ENCODE data around the gene SLC43A2.

SLC43A2 gene

GRCh38 chr17:1628856-1629503, 346 bp upstream of the SLC43A2 start:
- intact Hi-C loops (cut with DNase I): loop anchor here (5.0 kb wide), 1 partner anchor 52 kb away; no protein-coding TSS in a partner anchor
- DNase-seq: peak; percentile 94 to 99 (median 97)

DNA sequence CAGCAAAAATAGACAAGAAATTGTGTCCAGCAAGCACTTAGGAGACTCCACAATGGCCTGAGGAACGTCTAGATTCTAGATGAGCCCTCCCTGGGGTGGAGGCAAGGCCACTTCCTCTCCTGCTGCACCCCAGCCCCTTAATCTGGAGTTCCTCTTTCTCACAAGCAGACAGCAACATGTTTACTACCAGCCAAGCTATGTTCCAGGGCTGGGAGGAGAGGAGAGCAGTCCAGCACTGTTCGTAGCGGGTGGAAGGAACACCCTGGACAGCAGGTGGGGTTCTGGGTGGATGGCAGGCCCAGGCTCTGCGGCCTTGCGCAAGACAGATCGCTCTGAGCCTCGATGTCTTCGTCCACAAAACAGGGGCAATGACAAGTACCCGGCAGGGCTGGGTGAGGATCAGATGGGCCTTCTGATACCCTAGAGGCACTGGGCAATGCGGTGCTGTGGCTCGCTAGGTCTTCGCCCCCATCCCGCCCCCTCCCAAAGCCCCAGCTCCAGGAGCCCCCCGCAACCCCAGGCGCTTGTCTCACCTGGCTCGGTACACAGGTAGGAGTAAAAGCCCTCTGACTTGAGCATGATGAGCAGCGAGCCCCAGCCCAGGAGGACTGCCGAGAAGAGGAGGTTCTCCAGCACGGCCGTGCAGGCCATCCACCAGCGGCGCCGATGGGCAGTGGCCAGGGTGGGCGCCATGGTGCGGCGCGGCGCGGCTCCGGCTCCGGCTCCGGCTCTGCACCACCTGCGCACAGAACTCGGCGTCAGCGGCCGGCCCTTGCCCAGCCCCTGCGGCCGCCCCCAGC, 1.3 kb downstream of the SLC43A2 start:
- intact Hi-C loops (cut with DNase I): loop anchor here (5.0 kb wide), 1 partner anchor 50 kb away; no protein-coding TSS in a partner anchor
- DNase-seq: peak in 13 of 42 donors; percentile 17 to 61 (median 38)

GRCh38 chr17:1626333-1626732, 2.3 kb downstream of the SLC43A2 start:
- intact Hi-C loops (cut with DNase I): loop anchor here (5.0 kb wide), 1 partner anchor 49 kb away; no protein-coding TSS in a partner anchor
- DNase-seq: no peak

DNA sequence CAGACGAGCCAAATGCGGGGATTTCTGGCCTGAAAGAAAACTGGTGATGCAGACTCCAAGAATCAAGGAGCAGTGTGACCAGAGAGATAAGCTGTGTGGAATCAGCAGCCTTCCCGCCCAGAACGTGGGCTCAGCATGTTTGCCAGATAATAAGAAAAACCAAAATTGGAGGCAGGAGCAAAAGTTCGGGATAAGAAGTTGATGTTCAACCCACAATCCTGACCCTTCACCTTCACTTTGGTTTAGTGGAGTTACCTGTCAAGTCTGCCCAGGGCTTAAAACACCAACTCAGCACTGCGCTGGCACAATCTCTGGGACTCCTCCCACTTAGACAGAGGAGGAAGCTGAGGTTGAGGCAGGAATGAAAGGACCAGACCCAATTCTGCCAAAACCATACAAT, 3.1 kb downstream of the SLC43A2 start:
- DNase-seq: no peak
- intact Hi-C loops (cut with DNase I): loop anchor here (5.0 kb wide), 1 partner anchor 48 kb away; no protein-coding TSS in a partner anchor

DNA sequence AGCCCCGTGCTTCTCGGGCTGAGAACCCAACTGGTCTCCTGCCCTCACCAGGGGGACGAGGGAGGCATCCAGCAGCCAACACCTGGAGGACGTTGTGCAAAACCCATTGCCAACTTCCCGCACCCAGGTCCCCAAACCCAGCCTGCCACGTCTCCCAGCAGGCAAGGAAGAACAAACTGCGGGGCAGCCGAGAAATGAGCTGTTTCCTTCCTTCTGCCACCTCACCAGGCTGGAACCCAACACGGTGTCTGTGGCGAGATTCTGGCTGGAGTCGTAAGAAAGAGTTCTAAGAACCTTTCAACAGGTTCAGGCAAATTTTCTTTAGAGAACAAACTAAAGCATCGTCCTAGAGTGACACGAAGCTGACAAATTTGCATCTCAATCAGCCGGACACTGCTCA, 3.6 kb downstream of the SLC43A2 start:
- intact Hi-C loops (cut with DNase I): loop anchor here (5.0 kb wide), 1 partner anchor 48 kb away; no protein-coding TSS in a partner anchor
- no peak for DNase-seq

GRCh38 chr17:1624650-1625049, 4.0 kb downstream of the SLC43A2 start:
- intact Hi-C loops (cut with DNase I): loop anchor here (5.0 kb wide), 1 partner anchor 47 kb away; no protein-coding TSS in a partner anchor
- DNase-seq: no peak

DNA sequence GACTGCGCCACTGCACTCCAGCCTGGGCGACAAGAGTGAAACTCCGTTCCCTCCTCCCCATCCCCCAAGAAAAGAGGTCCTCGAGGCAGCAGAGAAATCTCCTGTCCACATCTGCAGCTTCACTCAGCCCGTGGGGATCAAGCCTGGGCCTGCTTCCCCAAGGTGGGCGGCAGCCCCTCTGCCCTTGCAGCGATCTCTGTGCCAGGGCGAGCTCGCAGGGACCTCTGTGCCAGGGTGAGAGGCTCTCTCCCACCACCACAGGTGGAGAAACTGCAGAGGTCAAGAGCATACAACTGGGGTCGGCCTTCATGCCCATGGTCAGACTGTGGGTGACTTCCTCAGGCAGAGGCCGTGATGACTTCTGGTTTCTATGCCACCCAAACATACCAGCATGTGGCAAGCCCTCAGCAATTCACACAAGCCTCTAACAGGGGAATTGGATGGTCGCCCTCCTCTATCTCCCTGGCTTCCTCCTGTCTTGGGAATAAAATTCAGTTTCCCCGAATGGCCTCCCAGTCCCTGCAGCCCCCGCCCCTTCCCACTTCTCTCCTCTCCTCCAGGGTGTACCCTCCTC, 5.5 kb downstream of the SLC43A2 start:
- intact Hi-C loops (cut with DNase I): no loop called here
- no peak for DNase-seq

GRCh38 chr17:1621273-1621954, 7.2 kb downstream of the SLC43A2 start:
- no peak for DNase-seq
- intact Hi-C loops (cut with DNase I): no loop called here

GRCh38 chr17:1620486-1620885, 8.1 kb downstream of the SLC43A2 start:
- DNase-seq: no peak

GRCh38 chr17:1617620-1618174, 10.9 kb downstream of the SLC43A2 start:
- intact Hi-C loops (cut with DNase I): no loop called here
- no peak for DNase-seq

More at GRCh38 chr17:1620486-1620885, 8.1 kb downstream of the SLC43A2 start:
- intact Hi-C loops (cut with DNase I): no loop called here

GRCh38 chr17:1616101-1616500, 12.5 kb downstream of the SLC43A2 start:
- no peak for DNase-seq
- intact Hi-C loops (cut with DNase I): no loop called here

DNA sequence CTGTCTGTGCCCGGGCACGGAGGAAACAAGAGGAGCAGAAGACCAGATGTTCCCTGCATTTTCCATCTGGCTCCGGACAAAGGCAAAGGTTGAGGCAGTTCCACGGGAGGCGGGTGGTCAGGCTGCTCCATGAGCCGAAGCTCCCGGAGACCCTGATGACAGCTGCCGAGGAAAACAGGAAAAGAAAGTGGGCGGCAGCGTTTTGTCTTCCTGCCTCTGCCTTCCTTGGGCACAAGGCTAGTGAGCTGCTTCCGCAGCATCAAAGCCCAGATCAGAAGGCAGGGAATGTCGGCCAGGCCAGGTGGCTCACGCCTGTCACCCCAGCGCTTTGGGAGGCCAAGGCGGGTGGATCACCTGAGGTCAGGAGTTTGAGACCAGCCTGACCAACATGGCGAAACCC, 16.2 kb downstream of the SLC43A2 start:
- intact Hi-C loops (cut with DNase I): no loop called here
- DNase-seq: no peak

- DNase-seq: peak in 2 of 42 donors; percentile 14 to 44
- intact Hi-C loops (cut with DNase I): no loop called here
Measured at GRCh38 chr17:1611715-1612114, 16.9 kb downstream of the SLC43A2 start.

DNA sequence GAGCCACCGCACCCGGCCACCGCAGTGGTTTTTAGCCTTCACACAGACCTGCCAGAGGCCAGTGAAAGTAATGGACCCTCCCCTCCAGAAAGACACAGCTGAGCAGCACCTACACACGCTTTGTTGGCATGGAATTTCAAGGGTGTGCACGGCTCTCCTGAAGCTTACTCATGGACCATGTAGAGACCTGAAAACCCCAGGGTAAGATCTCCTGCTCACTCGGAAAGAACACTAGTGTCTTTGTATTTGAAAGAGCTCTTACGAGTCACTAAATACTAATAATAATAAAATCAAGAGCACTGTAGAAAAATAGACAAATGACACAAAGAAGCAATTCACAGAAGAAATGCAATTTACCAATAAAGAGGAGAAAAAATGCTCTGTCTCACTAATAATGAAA, 20.0 kb downstream of the SLC43A2 start:
- no peak for DNase-seq
- intact Hi-C loops (cut with DNase I): no loop called here

- intact Hi-C loops (cut with DNase I): no loop called here
Measured at GRCh38 chr17:1607971-1608320, 20.7 kb downstream of the SLC43A2 start.

GRCh38 chr17:1606352-1606985, 22.2 kb downstream of the SLC43A2 start:
- intact Hi-C loops (cut with DNase I): no loop called here
- DNase-seq: peak in 1 of 42 donors; percentile 18

More at GRCh38 chr17:1607971-1608320, 20.7 kb downstream of the SLC43A2 start:
- no peak for DNase-seq

GRCh38 chr17:1605681-1606351, 22.8 kb downstream of the SLC43A2 start:
- intact Hi-C loops (cut with DNase I): no loop called here
- DNase-seq: no peak

Measured in head of caudate nucleus (tissue), 42 donors.